Adrenal gland (tissue), 12 donors: Measurements from ENCODE around the gene VEGFB. TPM values are rescaled to one million over a fixed set of nuclear protein-coding genes. Genes with fewer than 3 reads are reported as not detected.

Experiments
- DNase-seq, 7 donors: peaks; one replicate each; pipeline ENCODE4 v3.0.0-alpha.2; 2019 to 2020
- H3K27ac ChIP-seq, 5 donors: fragments of 200-600 bp; sonication (generic) in 4 of 5; 1 replicate in 3 of 5; 2 replicates in 2 of 5; pipeline versions ENCODE4 v1.5.1 to v1.8.0; 2016 to 2020; ENCODE audit warnings: mild to moderate bottlenecking in 1 of 5
- H3K27me3 ChIP-seq: fragments of 200-600 bp; 2 replicates; pipeline ENCODE4 v1.8.0; 2021
- H3K36me3 ChIP-seq, 2 donors: fragments of 200-600 bp; replicated peaks in 1 of 2; 1 replicate in 1 of 2; 2 replicates in 1 of 2; pipeline versions ENCODE4 v1.5.1 to v1.8.0; 2018 to 2022
- H3K4me1 ChIP-seq, 2 donors: fragments of 200-600 bp; replicated peaks in 1 of 2; 1 replicate in 1 of 2; 2 replicates in 1 of 2; pipeline versions ENCODE4 v1.5.1 to v1.8.0; 2018 to 2021
- H3K4me3 ChIP-seq, 4 donors: fragments of 200-600 bp; sonication (generic) in 3 of 4; one replicate each; pipeline ENCODE4 v1.5.1; 2016 to 2018
- H3K9me3 ChIP-seq, 3 donors: fragments of 200-600 bp; sonication (generic) in 1 of 3; replicated peaks in 1 of 3; 1 replicate in 2 of 3; 2 replicates in 1 of 3; pipeline versions ENCODE4 v1.5.1 to v1.8.0; 2016 to 2021
- CTCF ChIP-seq, 6 experiments: fragments of 450-650 bp in 4 of 6; fragments of 200-600 bp in 2 of 6; sonication (generic) in 1 of 6; IDR thresholded peaks; 1 replicate in 5 of 6; 2 replicates in 1 of 6; pipeline versions ENCODE4 v1.5.1 to v1.8.0; 2016 to 2021; ENCODE audit warnings: antibody characterized with exemption in 6 of 6, mild to moderate bottlenecking in 2 of 6, moderate library complexity in 1 of 6
- POLR2A ChIP-seq, 2 donors: fragments of 450-650 bp; IDR thresholded peaks; one replicate each; pipeline ENCODE4 v1.6.1; 2017; ENCODE audit warnings: antibody characterized with exemption in 2 of 2, mild to moderate bottlenecking in 2 of 2, moderate library complexity in 1 of 2
- WGBS, 4 donors: extraction: QIAGEN DNeasy Blood & Tissue Kit in 2 of 4; methylation state at CpG; one replicate each; pipeline versions ENCODE4 v1.1.5 to v1.1.7; 2013 to 2017; 5-methylcytosine and 5-hydroxymethylcytosine counted together
- intact Hi-C, 2 donors: fragments of 100-400 bp; cut with DNase I; formaldehyde crosslinking; loops; one replicate each; pipeline versions ENCODE4 v1.14.1 to v1.15.0; 2022 to 2023
- polyA plus RNA-seq, 3 donors: library from polyadenylated mRNA; stranded (reverse); fragments of 200-250 nt in 2 of 3; fragments of 350-450 nt in 1 of 3; fragmentation: Illumina TruSeq in 1 of 3; extraction: RNeasy Lipid Tissue Mini Kit (QIAGEN cat#74804) in 1 of 3; gene quantifications; one replicate each; pipeline ENCODE4 v1.2.3, GENCODE V29; 2013 to 2014
- total RNA-seq, 9 donors: library from RNA; depleted of rRNA in 4 of 9; stranded (reverse); fragments of >200 nt in 4 of 9; fragments of 120-200 nt in 1 of 9; fragmentation: NEBNext Ultra II Directional in 1 of 9; extraction: Animal tissue kit (Norgen Biotek cat#: 25700) in 1 of 9; gene quantifications; one replicate each; pipeline versions ENCODE4 v1.1.0 to v1.2.4, GENCODE V29; 2013 to 2023
- donor health status: healthy with polysubstance abuse.
- donor health status: Bipolar disorder and iron deficiency.
- donor health status: DM: yes; HTN: yes; CAD: no.
- donor health status: DM: no; HTN: no; CAD: no.
- donor health status: DM: no; HTN: no; CAD: no.
- donor health status: DM: yes; HTN: yes; CAD: no.

Gene VEGFB
- total and polyA plus RNA-seq, 12 donors: 36.0 to 185 (median 134) TPM

- 92 to 96% (median 94%) methylated on average over 6 of the region's 6 CpGs for whole genome bisulfite sequencing, 4 donors
- no peak overlapping the region for H3K4me3 ChIP-seq
- no peak overlapping the region for H3K27ac ChIP-seq
- no peak for TF ChIP-seq CTCF (IDR thresholded peaks at IDR 0.05)
- no peak for TF ChIP-seq POLR2A (IDR thresholded peaks at IDR 0.05)
- H3K9me3 ChIP-seq: no peaks in the 10 kb centered on the region
- no peaks in the 10 kb centered on the region for H3K27me3 ChIP-seq
- peaks cover 0 to 100% of the 10 kb centered on the region in 2 donors for H3K36me3 ChIP-seq
- no peak for DNase-seq
- no peaks in the 10 kb centered on the region for H3K4me1 ChIP-seq
- intact Hi-C loops: no loop called here
Observed at GRCh38 chr11:64260147-64260708, 25.8 kb downstream of the VEGFB start.

GRCh38 chr11:64261556-64262080 lies 27.2 kb downstream of the VEGFB start:
- Histone ChIP-seq H3K4me3 (no peak overlapping the region), H3K27me3 (no peaks in the 10 kb centered on the region), H3K4me1 (peaks cover 0 to 10% of the 10 kb centered on the region in 2 donors), H3K27ac (no peak overlapping the region), H3K36me3 (peaks cover 0 to 98% of the 10 kb centered on the region in 2 donors), H3K9me3 (no peaks in the 10 kb centered on the region)
- DNase-seq: peak in 1 of 7 donors; percentile 25
- TF ChIP-seq CTCF (IDR thresholded peaks at IDR 0.05): no peak
- intact Hi-C loops: no loop called here
- 86 to 95% (median 93%) methylated on average over 11 to 18 of the region's 18 CpGs for WGBS, 4 donors

GRCh38 chr11:64262271-64263002 lies 28.1 kb downstream of the VEGFB start:
- TF ChIP-seq POLR2A (IDR thresholded peaks at IDR 0.05) (no peak), CTCF (IDR thresholded peaks at IDR 0.05) (no peak)
- H3K4me1 ChIP-seq: peaks cover 7 to 17% of the 10 kb centered on the region in 2 donors
- H3K4me3 ChIP-seq: no peak overlapping the region
- H3K27me3 ChIP-seq: no peaks in the 10 kb centered on the region
- 90 to 94% (median 93%) methylated on average over 11 to 42 of the region's 42 CpGs for WGBS, 4 donors
- H3K27ac ChIP-seq: peak overlapping the region in 1 of 5 donors; percentile 38
- intact Hi-C loops: no loop called here
- DNase-seq: no peak
- H3K9me3 ChIP-seq: no peaks in the 10 kb centered on the region
- peaks cover 0 to 90% of the 10 kb centered on the region in 2 donors for H3K36me3 ChIP-seq

- 72 to 85% (median 81%) methylated on average over 14 to 29 of the region's 29 CpGs for WGBS, 4 donors
- Histone ChIP-seq H3K36me3 (peaks cover 0 to 82% of the 10 kb centered on the region in 2 donors), H3K9me3 (no peaks in the 10 kb centered on the region), H3K4me1 (peaks cover 15 to 25% of the 10 kb centered on the region in 2 donors), H3K4me3 (no peak overlapping the region), H3K27me3 (no peaks in the 10 kb centered on the region), H3K27ac (peak overlapping the region in 1 of 5 donors; percentile 97)
- DNase-seq: no peak
- intact Hi-C loops: no loop called here
- TF ChIP-seq CTCF (IDR thresholded peaks at IDR 0.05) (no peak), POLR2A (IDR thresholded peaks at IDR 0.05) (no peak)
Observed at GRCh38 chr11:64263021-64263946, 28.9 kb downstream of the VEGFB start.
